Endothelial cell of umbilical vein (primary cell): Measurements from ENCODE around the gene NUBPL. TPM values are rescaled to one million over a fixed set of nuclear protein-coding genes. Genes with fewer than 3 reads are reported as not detected.

ENCODE experiments used
- BruUV-seq: library from RNA; stranded (reverse); fragments of 400-500 nt; replicated peaks from 2 replicates; lab custom pipeline; 2021; lab: Mats Ljungman, UMichigan
- CTCF ChIA-PET: fragments of 300-600, 350-600 bp; sonication (Branson Sonifier 250); formaldehyde crosslinking; loops from one replicate; lab custom pipeline; 2021; ENCODE audit warnings: antibody characterized with exemption, inconsistent platforms; lab: Charles Lee
- POLR2A ChIA-PET: fragments of 300-600, 350-600 bp; sonication (Branson Sonifier 250); formaldehyde crosslinking; loops from one replicate; lab custom pipeline; 2021; ENCODE audit warnings: antibody characterized with exemption, inconsistent platforms; lab: Charles Lee
- DNase-seq: peaks from one replicate; pipeline ENCODE4 v3.0.0-alpha.2; 2011; ENCODE audit warnings: low read depth, low spot score
- FAIRE-seq: peaks from 2 replicates; lab custom pipeline; 2011; peaks lifted over from hg19 to GRCh38; lab: Jason Lieb, UNC
- H2AFZ ChIP-seq: 2 replicates; pipeline ENCODE4 v1.6.0; 2012; ENCODE audit warnings: low read depth, low read length, control low read depth, inconsistent platforms
- H3K27ac ChIP-seq: 2 replicates; pipeline ENCODE4 v1.5.1; 2011; ENCODE audit warnings: low read depth, mild to moderate bottlenecking, control low read depth, low read length, moderate library complexity; ENCODE audit not compliant: insufficient read depth
- H3K27me3 ChIP-seq, 2 experiments: 2 replicates each; pipeline versions ENCODE4 v1.6.0 to v1.6.1; 2011; ENCODE audit warnings: low read length in 2 of 2, mixed read lengths in 1 of 2; ENCODE audit not compliant: control insufficient read depth in 2 of 2, insufficient read depth in 2 of 2
- H3K36me3 ChIP-seq, 2 experiments: 2 replicates in 1 of 2; 3 replicates in 1 of 2; pipeline ENCODE4 v1.5.1; 2011; ENCODE audit warnings: low read length in 2 of 2, mild to moderate bottlenecking in 1 of 2, moderate library complexity in 1 of 2; ENCODE audit not compliant: control insufficient read depth in 2 of 2, insufficient read depth in 2 of 2; ENCODE audit errors: extremely low read depth in 1 of 2
- H3K4me1 ChIP-seq: 3 replicates; pipeline ENCODE4 v1.5.1; 2011; ENCODE audit warnings: mild to moderate bottlenecking, low read length; ENCODE audit not compliant: control insufficient read depth, insufficient read depth; ENCODE audit errors: extremely low read depth
- H3K4me2 ChIP-seq: 2 replicates; pipeline ENCODE4 v1.6.1; 2011; ENCODE audit warnings: low read length, control low read depth, mixed read lengths; ENCODE audit not compliant: insufficient read depth
- H3K4me3 ChIP-seq, 3 experiments: fragments of 200-600 bp in 1 of 3; sonication (generic), shearing (Covaris generic) in 1 of 3; replicated peaks in 1 of 3; 2 replicates each; pipeline ENCODE4 v1.5.1; 2011 to 2016; ENCODE audit warnings: control low read depth in 3 of 3, low read length in 3 of 3, mild to moderate bottlenecking in 2 of 3, inconsistent platforms in 1 of 3, low read depth in 1 of 3, moderate library complexity in 1 of 3; ENCODE audit not compliant: insufficient read depth in 1 of 3
- H3K79me2 ChIP-seq: 2 replicates; pipeline ENCODE4 v1.6.0; 2012; ENCODE audit warnings: low read length, inconsistent platforms; ENCODE audit not compliant: control insufficient read depth, insufficient read depth
- H3K9ac ChIP-seq: replicated peaks from 2 replicates; pipeline ENCODE3; 2011; ENCODE audit warnings: low read length, control low read depth; ENCODE audit not compliant: insufficient read depth; ENCODE audit errors: extremely low read depth
- H3K9me1 ChIP-seq: replicated peaks from 3 replicates; pipeline ENCODE4 v1.6.0; 2011; ENCODE audit warnings: mild to moderate bottlenecking, low read length; ENCODE audit not compliant: control insufficient read depth, insufficient read depth; ENCODE audit errors: extremely low read depth
- H3K9me3 ChIP-seq: replicated peaks from 2 replicates; pipeline ENCODE4 v1.5.1; 2012; ENCODE audit warnings: low read length, inconsistent platforms; ENCODE audit not compliant: control insufficient read depth, insufficient read depth
- H4K20me1 ChIP-seq: replicated peaks from 2 replicates; pipeline ENCODE3; 2011; ENCODE audit warnings: mild to moderate bottlenecking, low read length; ENCODE audit not compliant: control insufficient read depth, insufficient read depth; ENCODE audit errors: extremely low read depth
- EZH2 ChIP-seq: IDR thresholded peaks from 2 replicates; pipeline ENCODE4 v1.6.1; 2012; ENCODE audit warnings: borderline replicate concordance, low read depth, mild to moderate bottlenecking, moderate library complexity, low read length, inconsistent platforms; ENCODE audit not compliant: severe bottlenecking
- FOS ChIP-seq: IDR thresholded peaks from 2 replicates; pipeline ENCODE4 v1.6.1; 2011; ENCODE audit warnings: mild to moderate bottlenecking, low read length, moderate library complexity, borderline replicate concordance; ENCODE audit not compliant: insufficient read depth
- GATA2 ChIP-seq: IDR thresholded peaks from 2 replicates; pipeline ENCODE4 v1.7.0; 2011; ENCODE audit warnings: low read depth, mild to moderate bottlenecking, moderate library complexity, mixed read lengths, low read length; ENCODE audit not compliant: insufficient read length, insufficient read depth
- JUN ChIP-seq: IDR thresholded peaks from 2 replicates; pipeline ENCODE4 v1.6.1; 2011; ENCODE audit warnings: borderline replicate concordance, low read depth; ENCODE audit not compliant: insufficient read length, insufficient read depth
- MYC ChIP-seq: IDR thresholded peaks from one replicate; pipeline ENCODE4 v1.6.1; 2011; ENCODE audit warnings: mild to moderate bottlenecking, low read depth, low read length
- POLR2A ChIP-seq: IDR thresholded peaks from 2 replicates; pipeline ENCODE4 v1.6.1; 2012; ENCODE audit warnings: low read depth, mild to moderate bottlenecking, control low read depth, low read length
- POLR2AphosphoS5 ChIP-seq: IDR thresholded peaks from 2 replicates; pipeline ENCODE4 v1.6.1; 2012; ENCODE audit warnings: low read depth, mild to moderate bottlenecking, control low read depth, low read length, moderate library complexity; ENCODE audit not compliant: insufficient read depth
- dilution Hi-C: fragments of 300-500 bp; cut with MboI; formaldehyde crosslinking; loops from one replicate; pipeline ENCODE4 v1.15.0; 2019; ENCODE audit warnings: low sequenced_read_pairs; ENCODE audit not compliant: extremely low pct_ligation_motif_present
- intact Hi-C: fragments of 100-400 bp; cut with micrococcal nuclease; formaldehyde crosslinking; loops from one replicate; pipeline ENCODE4 v1.10.0; 2022
- polyA plus RNA-seq, 4 experiments: library from polyadenylated mRNA; depleted of rRNA in 3 of 4; stranded (reverse) in 3 of 4; unstranded in 1 of 4; fragments of >200 nt; gene quantifications; 2 replicates each; pipeline versions ENCODE4 v1.2.1 to v1.2.3, GENCODE V29; 2011 to 2012; ENCODE audit warnings: missing spikeins in 1 of 4
- total RNA-seq: library from RNA; stranded (reverse); gene quantifications from 2 replicates; pipeline ENCODE4 v1.2.3, GENCODE V29; 2021
- TF ChIP-seq, protein P1 (sequence below), 2 donors: IDR thresholded peaks; 1 replicate in 1 of 2; 2 replicates in 1 of 2; pipeline ENCODE4 v1.5.1; 2011; ENCODE audit warnings: low read length in 2 of 2, mild to moderate bottlenecking in 2 of 2, moderate library complexity in 2 of 2, control low read depth in 1 of 2, inconsistent platforms in 1 of 2, low read depth in 1 of 2; ENCODE audit not compliant: insufficient read depth in 1 of 2; ENCODE audit errors: extremely low read depth in 1 of 2
- TF ChIP-seq, protein P2 (sequence below): IDR thresholded peaks from 2 replicates; pipeline ENCODE4 v1.6.1; 2011; ENCODE audit not compliant: insufficient read depth, insufficient read length

The NUBPL gene
- total and polyA plus RNA-seq, 2 donors (not counting 3 experiments of a cell fraction or from before 2014, with no cell fraction given), result 2.1 to 12.3 TPM

DNA sequence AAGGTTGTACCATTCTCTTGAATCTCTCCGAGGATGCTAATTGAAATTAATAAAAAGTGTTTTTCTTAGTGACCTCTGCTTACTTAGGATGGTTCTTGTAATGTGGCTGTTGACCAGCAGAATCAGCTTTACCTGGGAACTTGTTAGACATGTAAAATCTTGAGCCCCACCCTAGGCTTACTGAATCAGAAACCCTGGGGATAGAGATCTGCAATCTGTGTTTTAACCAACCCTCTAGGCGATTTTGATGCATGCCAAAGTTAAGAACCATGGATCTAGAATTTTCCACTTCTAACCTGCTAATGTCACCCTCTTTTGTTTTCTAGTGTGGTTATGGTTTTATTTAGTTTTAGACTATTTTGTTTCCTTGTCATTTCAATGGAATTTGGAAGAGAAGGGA lies 6.5 kb downstream of the NUBPL start:
- Histone ChIP-seq H2AFZ (peak overlapping the region; percentile 23), H3K36me3 (no peaks in the 10 kb centered on the region), H3K27ac (peak overlapping the region; percentile 59), H3K27me3 (no peaks in the 10 kb centered on the region), H3K9me3 (no peaks in the 10 kb centered on the region), H3K9ac (no peak overlapping the region), H3K79me2 (no peaks in the 10 kb centered on the region), H3K4me2 (peak overlapping the region; percentile 64), H3K4me1 (peaks cover 13% of the 10 kb centered on the region), H3K9me1 (no peaks in the 10 kb centered on the region), H3K4me3 (no peak overlapping the region), H4K20me1 (no peaks in the 10 kb centered on the region)
- dilution Hi-C loops, result no loop called here
- BruUV-seq, result no TSS peak
- POLR2A ChIA-PET, result no interaction called here
- TF ChIP-seq POLR2AphosphoS5, result no peak
- TF ChIP-seq GATA2, result no peak
- TF ChIP-seq MYC, result no peak
- TF ChIP-seq EZH2, result no peak
- no peak for TF ChIP-seq FOS
- TF ChIP-seq JUN, result no peak
- TF ChIP-seq, protein P1, sequence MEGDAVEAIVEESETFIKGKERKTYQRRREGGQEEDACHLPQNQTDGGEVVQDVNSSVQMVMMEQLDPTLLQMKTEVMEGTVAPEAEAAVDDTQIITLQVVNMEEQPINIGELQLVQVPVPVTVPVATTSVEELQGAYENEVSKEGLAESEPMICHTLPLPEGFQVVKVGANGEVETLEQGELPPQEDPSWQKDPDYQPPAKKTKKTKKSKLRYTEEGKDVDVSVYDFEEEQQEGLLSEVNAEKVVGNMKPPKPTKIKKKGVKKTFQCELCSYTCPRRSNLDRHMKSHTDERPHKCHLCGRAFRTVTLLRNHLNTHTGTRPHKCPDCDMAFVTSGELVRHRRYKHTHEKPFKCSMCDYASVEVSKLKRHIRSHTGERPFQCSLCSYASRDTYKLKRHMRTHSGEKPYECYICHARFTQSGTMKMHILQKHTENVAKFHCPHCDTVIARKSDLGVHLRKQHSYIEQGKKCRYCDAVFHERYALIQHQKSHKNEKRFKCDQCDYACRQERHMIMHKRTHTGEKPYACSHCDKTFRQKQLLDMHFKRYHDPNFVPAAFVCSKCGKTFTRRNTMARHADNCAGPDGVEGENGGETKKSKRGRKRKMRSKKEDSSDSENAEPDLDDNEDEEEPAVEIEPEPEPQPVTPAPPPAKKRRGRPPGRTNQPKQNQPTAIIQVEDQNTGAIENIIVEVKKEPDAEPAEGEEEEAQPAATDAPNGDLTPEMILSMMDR (IDR thresholded peaks at IDR 0.05; ENCODE audit: extremely low read depth in 1 of 2, insufficient read depth in 1 of 2, low read depth in 1 of 2, low read length in 2 of 2), result no peak
- TF ChIP-seq, protein P2, sequence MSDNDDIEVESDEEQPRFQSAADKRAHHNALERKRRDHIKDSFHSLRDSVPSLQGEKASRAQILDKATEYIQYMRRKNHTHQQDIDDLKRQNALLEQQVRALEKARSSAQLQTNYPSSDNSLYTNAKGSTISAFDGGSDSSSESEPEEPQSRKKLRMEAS, result no peak
- TF ChIP-seq POLR2A, result no peak
- intact Hi-C loops, result loop anchor here (5.0 kb wide), 1 partner anchor 635 kb away; the partner anchor contains the start of genes RNU6-7 and RNU6-8
- FAIRE-seq, result no peak
- CTCF ChIA-PET, result no interaction called here
- peak; percentile 3 for DNase-seq
